ENCODE data around the gene SOX10.

SOX10 gene

GRCh38 chr22:37983860-37984791 lies at the start of gene SOX10:
SOX10 (minus strand) TSS chr22:37984555; CDS start chr22:37983784, 771 bp downstream.
- DNase-seq (ENCODE audit: low read depth), result no peak

- DNase-seq (ENCODE audit: low read depth), result no peak
Observed at GRCh38 chr22:38033522-38034277, 49.3 kb upstream of the SOX10 start.

GRCh38 chr22:38032681-38033521 lies 48.5 kb upstream of the SOX10 start:
- no peak for DNase-seq (ENCODE audit: low read depth)

- DNase-seq (ENCODE audit: low read depth), result no peak
Observed at GRCh38 chr22:38031491-38031890, 47.1 kb upstream of the SOX10 start.

- no peak for DNase-seq (ENCODE audit: low read depth)
Observed at GRCh38 chr22:38030311-38031133, 46.2 kb upstream of the SOX10 start.

GRCh38 chr22:38029901-38030300 lies 45.5 kb upstream of the SOX10 start:
- DNase-seq (ENCODE audit: low read depth), result no peak

GRCh38 chr22:38029370-38029769 lies 45.0 kb upstream of the SOX10 start:
- no peak for DNase-seq (ENCODE audit: low read depth)

- no peak for DNase-seq (ENCODE audit: low read depth)
Observed at GRCh38 chr22:38028344-38029130, 44.2 kb upstream of the SOX10 start.

- DNase-seq (ENCODE audit: low read depth), result no peak
Observed at GRCh38 chr22:38027487-38027886, 43.1 kb upstream of the SOX10 start.

- DNase-seq (ENCODE audit: low read depth), result no peak
Observed at GRCh38 chr22:38026130-38027111, 42.1 kb upstream of the SOX10 start.

- no peak for DNase-seq (ENCODE audit: low read depth)
Observed at GRCh38 chr22:38025514-38025913, 41.2 kb upstream of the SOX10 start.

- DNase-seq (ENCODE audit: low read depth), result no peak
Observed at GRCh38 chr22:38023045-38023444, 38.7 kb upstream of the SOX10 start.

GRCh38 chr22:38021206-38021605 lies 36.9 kb upstream of the SOX10 start:
- DNase-seq (ENCODE audit: low read depth), result no peak

GRCh38 chr22:38018938-38019827 lies 34.8 kb upstream of the SOX10 start:
- DNase-seq (ENCODE audit: low read depth), result no peak

GRCh38 chr22:38017939-38018885 lies 33.9 kb upstream of the SOX10 start:
- no peak for DNase-seq (ENCODE audit: low read depth)

GRCh38 chr22:38017272-38017920 lies 33.0 kb upstream of the SOX10 start:
- DNase-seq (ENCODE audit: low read depth), result no peak

Measured in stimulated activated CD8-positive, alpha-beta memory T cell treated with anti-CD3 and anti-CD28 coated beads, Interleukin-15, amount 100 ng/mL, for 24 hours (primary cell).